COLO668 (cell line): Measurements from ENCODE around the gene GDAP2.

ENCODE experiments used
- DNase-seq: peaks from one replicate; lab custom pipeline; 2025; ENCODE audit not compliant: unreplicated experiment; lab: John Stamatoyannopoulos, UW

Gene GDAP2

DNA sequence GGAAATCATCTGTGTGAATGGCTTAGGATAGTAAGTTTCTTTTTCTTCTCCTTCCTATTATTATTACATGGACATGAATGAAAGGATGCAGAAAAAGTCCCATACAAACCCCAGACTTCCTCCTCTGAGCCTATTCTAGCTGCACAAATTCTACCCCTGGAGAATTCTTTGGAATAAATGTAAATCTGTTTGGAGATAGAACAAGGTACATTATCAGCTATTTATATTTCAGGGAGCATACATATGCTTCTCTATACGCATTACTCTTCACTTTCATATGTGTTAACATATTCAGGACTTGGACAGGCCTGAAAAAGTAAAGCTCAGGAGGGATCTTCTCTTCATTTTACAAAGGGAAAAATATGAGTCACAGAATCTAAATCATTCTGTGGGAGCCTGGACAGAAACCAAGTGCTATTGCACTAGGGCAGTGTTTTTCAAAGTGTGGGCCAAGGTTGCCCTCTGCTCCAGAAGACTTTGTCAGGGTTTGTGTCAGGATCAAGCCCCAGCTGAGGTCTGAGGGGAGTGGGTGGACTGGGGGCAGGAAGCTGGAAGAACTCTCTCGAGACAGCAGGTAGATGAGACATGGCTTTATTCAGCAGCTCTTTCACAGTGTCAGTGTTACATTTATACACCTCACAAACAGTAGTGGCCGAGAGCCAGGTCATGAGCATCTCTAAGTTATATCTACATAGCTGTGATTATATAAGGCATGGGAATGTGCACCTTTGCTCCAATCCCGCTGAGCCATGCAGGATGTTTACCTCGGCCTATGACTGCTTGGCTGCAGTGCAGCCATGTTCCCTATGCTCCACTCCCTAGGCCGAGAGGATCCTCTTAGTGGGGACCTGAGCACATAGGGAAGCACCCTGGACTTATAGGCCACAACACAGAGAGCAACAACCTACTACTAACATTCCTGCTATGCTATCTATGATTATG, 114.3 kb downstream of the GDAP2 start:
- DNase-seq: no peak
